GM21360 (cell line): ENCODE results near the gene APIP.
A peak's percentile ranks its signal among the peaks of the same experiment; 100 is the strongest.
"Not testable (repeated sequence)": the region's sequence is repeated elsewhere in the genome, so short reads cannot be mapped to it uniquely, and the experiment has no call there.

ENCODE experiments used
- ATAC-seq: cut with Tn5 transposase; IDR thresholded peaks from one replicate; pipeline ENCODE4 v1.9.1; 2021; ENCODE audit warnings: mild to moderate bottlenecking, moderate library complexity; ENCODE audit not compliant: unreplicated experiment

APIP gene

GRCh38 chr11:34926831-34927132 lies 10.6 kb upstream of the APIP start:
- ATAC-seq = no peak

DNA sequence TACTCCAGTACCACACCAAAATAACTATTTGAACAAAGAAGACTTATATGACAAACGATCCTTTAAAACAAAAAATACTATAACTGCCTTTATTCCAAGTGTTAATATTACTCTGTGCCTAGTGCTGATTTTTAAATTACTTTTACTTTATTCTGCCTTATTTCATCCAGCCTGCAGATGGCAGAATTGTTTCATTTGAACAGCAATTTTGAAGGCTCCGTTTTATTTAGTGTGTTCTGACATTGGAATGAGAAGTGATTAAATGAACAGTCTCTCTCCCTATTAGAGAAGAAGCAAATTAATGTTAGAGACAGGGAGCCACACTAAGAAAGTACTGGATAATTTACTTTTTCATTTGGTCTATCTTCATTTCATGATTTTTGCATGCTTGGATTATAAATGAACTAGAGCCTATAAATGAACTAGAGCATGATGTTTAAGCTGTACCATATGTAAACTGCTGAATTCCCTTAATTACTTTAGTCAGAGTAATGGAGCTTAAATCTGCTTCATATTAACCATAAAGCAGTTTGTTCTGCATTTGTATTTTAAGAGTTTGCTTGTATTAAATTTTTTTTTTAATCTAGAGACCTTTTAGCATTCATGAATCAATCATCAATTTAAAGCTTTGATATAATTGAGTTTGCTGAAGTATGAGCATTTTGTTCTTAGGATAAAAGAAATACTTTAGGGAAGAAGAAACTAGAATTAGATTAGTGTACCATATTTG lies 10.1 kb upstream of the APIP start:
- no peak for ATAC-seq

DNA sequence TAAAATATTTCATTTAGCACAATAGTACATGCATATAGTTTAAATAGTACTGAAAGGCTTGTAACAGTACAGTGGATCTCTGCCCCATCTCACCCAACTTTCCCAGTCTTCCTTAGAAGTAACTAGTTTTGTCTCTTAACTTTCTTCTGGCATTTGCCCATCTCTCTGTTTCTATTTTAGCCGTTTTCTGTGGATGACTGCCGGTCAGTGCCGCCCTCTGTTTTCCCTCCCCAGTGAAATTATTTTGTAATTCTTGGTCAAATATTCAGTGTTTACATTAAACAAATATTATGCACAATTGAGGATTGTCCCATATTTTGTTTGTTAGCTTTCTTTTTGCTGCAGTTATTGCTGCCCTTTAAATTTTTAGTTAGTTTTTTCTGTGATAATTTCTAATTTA lies 8.5 kb upstream of the APIP start:
- no peak for ATAC-seq

DNA sequence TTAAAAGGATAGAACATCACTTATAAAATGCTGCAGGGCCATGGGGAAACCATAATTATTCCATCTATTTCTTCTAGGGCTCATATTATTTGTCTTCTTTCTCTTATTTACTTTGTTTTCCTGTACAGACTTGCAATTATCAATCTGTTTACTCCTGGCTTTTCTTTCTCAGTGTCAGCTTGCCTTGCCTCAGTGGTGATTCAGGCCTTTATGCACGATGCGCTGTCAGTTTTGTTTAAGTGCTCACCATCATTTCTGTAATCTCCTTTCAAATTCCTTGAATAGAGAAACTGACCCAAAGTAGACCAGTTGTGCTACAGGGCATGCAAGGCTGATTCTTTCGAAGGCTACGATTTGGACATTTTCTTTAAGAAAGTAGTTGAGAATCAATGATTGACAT lies 5.0 kb upstream of the APIP start:
- ATAC-seq = no peak

GRCh38 chr11:34916843-34917770 lies 928 bp upstream of the APIP start:
- ATAC-seq = peak; percentile 17

GRCh38 chr11:34915136-34916014 lies 804 bp downstream of the APIP start:
- peak; percentile 1 for ATAC-seq

- not testable (repeated sequence) for ATAC-seq
These were observed 2.6 kb downstream of the APIP start for GRCh38 chr11:34913556-34913955.

- no peak for ATAC-seq
These were observed 4.5 kb downstream of the APIP start for GRCh38 chr11:34911676-34912075.

DNA sequence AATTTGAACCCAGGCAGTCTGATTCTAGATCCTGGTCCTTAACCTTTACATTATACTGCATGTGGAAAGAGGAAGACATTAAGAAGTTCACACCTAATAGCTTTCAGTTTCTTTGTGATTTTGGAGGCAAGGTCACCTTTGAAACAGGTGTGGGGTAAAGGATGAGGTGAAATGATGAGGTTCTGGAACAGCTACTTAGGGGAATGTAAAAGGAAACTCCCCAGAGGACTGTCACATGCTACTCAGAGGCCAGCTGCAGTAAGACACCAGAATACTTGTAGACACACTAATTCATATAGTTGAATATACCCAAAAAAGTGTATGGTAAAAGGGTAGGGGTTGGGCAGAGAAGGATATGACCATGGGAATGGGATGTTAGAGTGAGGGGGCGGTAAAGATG lies 5.4 kb downstream of the APIP start:
- no peak for ATAC-seq

GRCh38 chr11:34909955-34910354 lies 6.2 kb downstream of the APIP start:
- ATAC-seq = no peak

GRCh38 chr11:34909415-34909814 lies 6.8 kb downstream of the APIP start:
- ATAC-seq = no peak

- ATAC-seq = no peak
These were observed 8.1 kb downstream of the APIP start for GRCh38 chr11:34907934-34908593.

DNA sequence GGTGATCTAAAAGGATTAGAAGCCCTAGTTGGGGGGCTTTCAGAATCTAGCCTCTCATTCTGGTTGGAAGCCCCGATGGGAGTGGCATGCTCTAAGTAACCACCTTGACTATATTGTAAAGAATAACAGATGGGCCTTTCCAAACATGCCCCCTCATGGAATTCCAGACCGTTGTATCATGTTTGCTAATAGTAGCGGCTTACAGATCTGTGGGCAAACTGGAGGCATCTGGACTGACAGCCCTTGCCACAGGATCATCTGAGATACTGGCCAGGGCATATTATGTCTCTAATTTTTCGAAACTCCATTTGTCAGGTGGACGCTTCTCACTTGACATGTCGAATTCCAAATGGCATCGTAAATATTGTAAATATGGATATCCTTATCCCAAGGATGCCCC lies 10.5 kb downstream of the APIP start:
- no peak for ATAC-seq

DNA sequence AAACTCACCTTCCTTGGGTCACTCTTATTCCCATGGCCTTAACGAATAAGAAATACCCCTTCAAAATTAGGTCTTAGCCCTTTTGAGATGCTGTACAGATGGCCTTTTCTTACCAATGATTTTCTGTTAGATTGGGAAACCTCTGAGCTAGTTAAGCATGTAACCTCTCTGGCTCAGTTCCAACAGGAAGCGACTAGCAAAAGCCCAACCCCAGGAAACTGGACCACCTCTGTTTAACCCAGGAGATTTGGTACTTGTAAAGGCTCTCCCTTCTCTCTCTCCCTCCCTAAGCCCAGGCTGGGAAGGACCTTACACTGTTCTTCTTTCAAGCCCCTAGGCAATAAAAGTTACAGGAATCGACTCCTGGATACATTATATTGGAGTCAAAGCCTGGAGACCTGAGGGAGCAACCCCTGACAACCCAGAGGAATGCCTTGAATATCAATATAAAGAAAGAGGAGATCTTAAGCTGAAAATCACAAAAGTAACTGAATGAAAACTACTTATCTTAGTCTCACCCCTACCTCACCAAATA lies 11.7 kb downstream of the APIP start:
- ATAC-seq = no peak

GRCh38 chr11:34899633-34900016 lies 16.6 kb downstream of the APIP start:
- ATAC-seq = no peak

GRCh38 chr11:34898474-34898873 lies 17.7 kb downstream of the APIP start:
- no peak for ATAC-seq

- no peak for ATAC-seq
These were observed 18.9 kb downstream of the APIP start for GRCh38 chr11:34897171-34897870.

- not testable (repeated sequence) for ATAC-seq
These were observed 20.0 kb downstream of the APIP start for GRCh38 chr11:34896191-34896590.

GRCh38 chr11:34893416-34893815 lies 22.8 kb downstream of the APIP start:
- ATAC-seq = no peak

- ATAC-seq = no peak
These were observed 24.6 kb downstream of the APIP start for GRCh38 chr11:34891611-34892010.
